ENCODE results near the gene PNLIPRP2.

PNLIPRP2 gene

GRCh38 chr10:116683821-116684220, 63.1 kb downstream of the PNLIPRP2 start:
- no peak for DNase-seq (ENCODE audit: low spot score)

GRCh38 chr10:116684781-116685180, 64.0 kb downstream of the PNLIPRP2 start:
- no peak for DNase-seq (ENCODE audit: low spot score)

GRCh38 chr10:116685807-116686206, 65.1 kb downstream of the PNLIPRP2 start:
- no peak for DNase-seq (ENCODE audit: low spot score)

GRCh38 chr10:116686632-116687031, 65.9 kb downstream of the PNLIPRP2 start:
- no peak for DNase-seq (ENCODE audit: low spot score)

GRCh38 chr10:116687633-116688032, 66.9 kb downstream of the PNLIPRP2 start:
- no peak for DNase-seq (ENCODE audit: low spot score)

- no peak for DNase-seq (ENCODE audit: low spot score)
Observed at GRCh38 chr10:116688241-116688711, 67.5 kb downstream of the PNLIPRP2 start.

GRCh38 chr10:116688741-116689495, 68.2 kb downstream of the PNLIPRP2 start:
- no peak for DNase-seq (ENCODE audit: low spot score)

GRCh38 chr10:116689744-116690143, 69.0 kb downstream of the PNLIPRP2 start:
- no peak for DNase-seq (ENCODE audit: low spot score)

GRCh38 chr10:116690356-116691322, 69.9 kb downstream of the PNLIPRP2 start:
- no peak for DNase-seq (ENCODE audit: low spot score)

- DNase-seq (ENCODE audit: low spot score), result no peak
Observed at GRCh38 chr10:116691635-116692034, 70.9 kb downstream of the PNLIPRP2 start.

GRCh38 chr10:116692225-116692624, 71.5 kb downstream of the PNLIPRP2 start:
- DNase-seq (ENCODE audit: low spot score), result no peak

- no peak for DNase-seq (ENCODE audit: low spot score)
Observed at GRCh38 chr10:116694243-116694926, 73.6 kb downstream of the PNLIPRP2 start.
